ENCODE measurements around the gene IL17RB. TPM values are rescaled to one million over a fixed set of nuclear protein-coding genes. Genes with fewer than 3 reads are reported as not detected.
A peak's percentile ranks its signal among the peaks of the same experiment; 100 is the strongest.

Gene IL17RB
- total and polyA plus RNA-seq, 4 donors = 0.88 to 7.4 (median 4.4) TPM

DNA sequence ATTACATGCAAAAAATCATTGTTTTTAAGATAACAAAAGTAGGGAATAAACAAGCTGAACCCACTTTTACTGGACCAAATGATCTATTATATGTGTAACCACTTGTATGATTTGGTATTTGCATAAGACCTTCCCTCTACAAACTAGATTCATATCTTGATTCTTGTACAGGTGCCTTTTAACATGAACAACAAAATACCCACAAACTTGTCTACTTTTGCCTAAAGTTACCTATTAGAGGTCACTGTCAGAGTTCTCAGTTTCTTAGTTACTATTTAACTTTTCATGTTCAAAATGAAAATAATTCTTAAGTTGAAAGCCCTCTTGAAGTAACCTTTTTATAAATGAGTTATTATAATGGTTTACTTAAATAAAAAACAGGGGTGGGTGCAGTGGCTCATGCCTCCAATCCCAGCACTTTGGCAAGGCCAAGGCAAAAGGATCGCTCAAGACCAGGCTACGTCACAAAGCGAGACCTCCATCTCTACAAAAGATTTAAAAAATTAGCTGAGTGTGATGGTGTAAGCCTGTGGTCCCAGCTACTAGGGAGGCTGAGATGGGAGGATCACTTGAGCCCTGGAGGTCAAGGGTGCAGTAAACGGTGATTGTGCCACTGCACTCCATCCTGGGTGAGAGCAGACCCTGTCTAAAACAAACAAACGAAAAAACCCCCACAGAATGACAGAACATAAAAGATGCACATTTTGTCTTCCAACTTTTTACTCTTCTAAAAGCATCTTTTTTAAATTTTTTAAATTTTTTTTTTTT is 19.5 kb downstream of the IL17RB start:
- no peaks in the 10 kb centered on the region for H3K27me3 ChIP-seq (ENCODE audit: control insufficient read depth in 3 of 3, insufficient read depth in 3 of 3, low read length in 2 of 3)
- H3K9me3 ChIP-seq (ENCODE audit: control insufficient read depth in 4 of 4, insufficient read depth in 3 of 4, low read length in 3 of 4) = no peaks in the 10 kb centered on the region
- no peak for TF ChIP-seq CTCF (IDR thresholded peaks at IDR 0.05; ENCODE audit: control extremely low read depth, extremely low read depth)
- H3K36me3 ChIP-seq (ENCODE audit: control insufficient read depth in 4 of 4, insufficient read depth in 4 of 4, low read length in 4 of 4) = peaks cover 25 to 40% (median 36%) of the 10 kb centered on the region in 4 donors
- H3K4me3 ChIP-seq = no peak overlapping the region
- H3K4me1 ChIP-seq (ENCODE audit: control insufficient read depth in 5 of 5, insufficient read depth in 5 of 5, low read length in 5 of 5) = peaks cover 0 to 2% (median 0%) of the 10 kb centered on the region in 5 donors
- H3K27ac ChIP-seq (ENCODE audit: low read depth in 1 of 2, low read length in 1 of 2) = no peak overlapping the region
- H3K9ac ChIP-seq (ENCODE audit: insufficient read depth in 1 of 2, low read length in 2 of 2) = no peak overlapping the region
- 91% methylated on average over 5 of the region's 5 CpGs for WGBS, 2 donors
- no peak for DNase-seq
- no peak for ATAC-seq (ENCODE audit: insufficient read depth, low FRiP score)

GRCh38 chr3:53880396-53881345 is 34.3 kb downstream of the IL17RB start:
- Histone ChIP-seq H3K4me3 (peak overlapping the region; percentile 21), H3K36me3 (ENCODE audit: control insufficient read depth in 4 of 4, insufficient read depth in 4 of 4, low read length in 4 of 4) (peaks cover 19 to 51% (median 33%) of the 10 kb centered on the region in 4 donors), H3K9me3 (ENCODE audit: control insufficient read depth in 4 of 4, insufficient read depth in 3 of 4, low read length in 3 of 4) (no peaks in the 10 kb centered on the region), H3K9ac (ENCODE audit: insufficient read depth in 1 of 2, low read length in 2 of 2) (peak overlapping the region; percentile 79 to 85), H3K27me3 (ENCODE audit: control insufficient read depth in 3 of 3, insufficient read depth in 3 of 3, low read length in 2 of 3) (no peaks in the 10 kb centered on the region), H3K4me1 (ENCODE audit: control insufficient read depth in 5 of 5, insufficient read depth in 5 of 5, low read length in 5 of 5) (peaks cover 0 to 15% (median 6%) of the 10 kb centered on the region in 5 donors), H3K27ac (ENCODE audit: low read depth in 1 of 2, low read length in 1 of 2) (peak overlapping the region in 1 of 2 donors; percentile 33)
- ATAC-seq (ENCODE audit: insufficient read depth, low FRiP score) = no peak
- no peak for TF ChIP-seq CTCF (IDR thresholded peaks at IDR 0.05; ENCODE audit: control extremely low read depth, extremely low read depth)
- DNase-seq = peak in 1 of 3 donors; percentile 13
- 65 to 78% methylated on average over 10 of the region's 10 CpGs for WGBS, 2 donors

- no peaks in the 10 kb centered on the region for H3K9me3 ChIP-seq (ENCODE audit: control insufficient read depth in 4 of 4, insufficient read depth in 3 of 4, low read length in 3 of 4)
- H3K27me3 ChIP-seq (ENCODE audit: control insufficient read depth in 3 of 3, insufficient read depth in 3 of 3, low read length in 2 of 3) = no peaks in the 10 kb centered on the region
- H3K36me3 ChIP-seq (ENCODE audit: control insufficient read depth in 4 of 4, insufficient read depth in 4 of 4, low read length in 4 of 4) = peaks cover 18 to 48% (median 32%) of the 10 kb centered on the region in 4 donors
- ATAC-seq (ENCODE audit: insufficient read depth, low FRiP score) (peak; percentile 98), DNase-seq (peak; percentile 92 to 95 (median 94))
- peak within 1 kb of the TSS; percentile 98 for H3K4me3 ChIP-seq
- H3K9ac ChIP-seq (ENCODE audit: insufficient read depth in 1 of 2, low read length in 2 of 2) = peak within 1 kb of the TSS; percentile 79 to 85
- no peak for TF ChIP-seq CTCF (IDR thresholded peaks at IDR 0.05; ENCODE audit: control extremely low read depth, extremely low read depth)
- 1% methylated on average over 65 of the region's 65 CpGs for WGBS, 2 donors
- peaks cover 0 to 15% (median 6%) of the 10 kb centered on the region in 5 donors for H3K4me1 ChIP-seq (ENCODE audit: control insufficient read depth in 5 of 5, insufficient read depth in 5 of 5, low read length in 5 of 5)
- peak within 1 kb of the TSS; percentile 94 to 96 for H3K27ac ChIP-seq (ENCODE audit: low read depth in 1 of 2, low read length in 1 of 2)
These were observed 35.6 kb downstream of the IL17RB start, which contains the start of gene ACTR8 for GRCh38 chr3:53881691-53882593. Gene ACTR8 (minus strand): TSS chr3:53882152. CDS start chr3:53882101, 51 bp downstream.
